HepG2 (cell line): ENCODE results near the gene KRT73. TPM values are rescaled to one million over a fixed set of nuclear protein-coding genes. Genes with fewer than 3 reads are reported as not detected.

ENCODE experiments used
- ATAC-seq: fragments of 200-7000 bp; cut with Tn5 transposase; 3 replicates; pipeline ENCODE4 v1.9.1; 2020; ENCODE audit warnings: mild to moderate bottlenecking, moderate library complexity
- BruUV-seq: library from RNA; stranded (reverse); fragments of 400-500 nt; replicated peaks from 2 replicates; lab custom pipeline; 2021; lab: Mats Ljungman, UMichigan
- CTCF ChIA-PET: fragments of 300-600 bp; formaldehyde crosslinking; extraction: SDS; loops from one replicate; lab custom pipeline; 2021; ENCODE audit warnings: low total read pairs, inconsistent platforms, low intra/inter-chr PET ratio; lab: Yijun Ruan, JAX
- POLR2A ChIA-PET: fragments of 350-600 bp; sonication (Branson Sonifier 250); formaldehyde crosslinking; loops from one replicate; lab custom pipeline; 2020; ENCODE audit warnings: antibody characterized with exemption, inconsistent platforms; lab: Yijun Ruan, JAX
- DNase-seq: peaks from one replicate; pipeline ENCODE4 v3.0.0-alpha.2; 2015; ENCODE audit warnings: low spot score
- FAIRE-seq: peaks from 3 replicates; lab custom pipeline; 2011; peaks lifted over from hg19 to GRCh38; lab: Jason Lieb, UNC
- H2AFZ ChIP-seq: one replicate; pipeline ENCODE4 v1.6.1; 2011; ENCODE audit warnings: low read length, inconsistent platforms
- H3K27ac ChIP-seq: fragments of 300-600 bp; 3 replicates; pipeline ENCODE4 v1.8.0; 2011; ENCODE audit warnings: mixed run types, mild to moderate bottlenecking, mixed read lengths, low read length, inconsistent platforms; ENCODE audit not compliant: insufficient read depth; ENCODE audit errors: extremely low read length
- H3K27me3 ChIP-seq, 2 experiments: fragments of 200-600 bp in 1 of 2; 2 replicates in 1 of 2; 3 replicates in 1 of 2; pipeline versions ENCODE4 v1.6.0 to v1.8.0; 2011; ENCODE audit warnings: low read length in 2 of 2, mild to moderate bottlenecking in 2 of 2, moderate library complexity in 2 of 2, inconsistent platforms in 1 of 2; ENCODE audit not compliant: insufficient read depth in 2 of 2, control insufficient read depth in 1 of 2
- H3K36me3 ChIP-seq, 2 experiments: fragments of 200-600 bp in 1 of 2; replicated peaks in 1 of 2; 2 replicates in 1 of 2; 3 replicates in 1 of 2; pipeline versions ENCODE4 v1.5.1 to v1.8.0; 2011; ENCODE audit warnings: low read length in 2 of 2, inconsistent platforms in 1 of 2; ENCODE audit not compliant: insufficient read depth in 2 of 2, control insufficient read depth in 1 of 2
- H3K4me1 ChIP-seq: 2 replicates; pipeline ENCODE4 v1.5.1; 2012; ENCODE audit warnings: low read length, inconsistent platforms; ENCODE audit not compliant: insufficient read depth
- H3K4me2 ChIP-seq: 2 replicates; pipeline ENCODE4 v1.6.0; 2011; ENCODE audit warnings: low read depth, low read length, inconsistent platforms
- H3K4me3 ChIP-seq, 3 experiments: fragments of 200-600 bp in 1 of 3; sonication (generic), shearing (Covaris generic) in 1 of 3; replicated peaks in 1 of 3; 2 replicates each; pipeline ENCODE4 v1.5.1; 2011 to 2016; ENCODE audit warnings: low read length in 3 of 3, inconsistent platforms in 2 of 3, low read depth in 2 of 3, mild to moderate bottlenecking in 2 of 3, control low read depth in 1 of 3, mixed read lengths in 1 of 3; ENCODE audit not compliant: insufficient read depth in 1 of 3
- H3K79me2 ChIP-seq: one replicate; pipeline ENCODE4 v1.6.1; 2011; ENCODE audit warnings: low read length, inconsistent platforms; ENCODE audit not compliant: insufficient read depth
- H3K9ac ChIP-seq: 2 replicates; pipeline ENCODE4 v1.6.0; 2011; ENCODE audit warnings: mild to moderate bottlenecking, low read depth, low read length, inconsistent platforms; ENCODE audit not compliant: insufficient read depth
- H3K9me3 ChIP-seq: 2 replicates; pipeline ENCODE4 v1.5.1; 2012; ENCODE audit warnings: mild to moderate bottlenecking, low read length
- H4K20me1 ChIP-seq: 2 replicates; pipeline ENCODE4 v1.6.0; 2011; ENCODE audit warnings: inconsistent platforms, mild to moderate bottlenecking, low read length, moderate library complexity; ENCODE audit not compliant: insufficient read depth
- CHD2 ChIP-seq: IDR thresholded peaks from 2 replicates; pipeline ENCODE4 v1.6.1; 2011; ENCODE audit warnings: low read depth, low read length, improper control_type of control experiment
- GMEB2 ChIP-seq: IDR thresholded peaks from 2 replicates; pipeline ENCODE4 v1.6.1; 2016; ENCODE audit warnings: missing biosample characterization, missing genetic modification reagents, low read depth
- HBP1 ChIP-seq: IDR thresholded peaks from 2 replicates; pipeline ENCODE4 v1.6.1; 2016; ENCODE audit warnings: low read depth, control low read depth
- MAFF ChIP-seq: IDR thresholded peaks from 2 replicates; pipeline ENCODE4 v1.6.1; 2011; ENCODE audit warnings: low read depth, low read length, improper control_type of control experiment
- MAFK ChIP-seq, 2 experiments: IDR thresholded peaks in 1 of 2; conservative IDR thresholded peaks in 1 of 2; 2 replicates each; pipeline ENCODE4 v1.6.1; 2011; ENCODE audit warnings: improper control_type of control experiment in 2 of 2, low read length in 2 of 2
- NRL ChIP-seq: sonication (generic); formaldehyde crosslinking; IDR thresholded peaks from 2 replicates; pipeline ENCODE4 v1.5.0; 2020; ENCODE audit warnings: missing genetic modification reagents, mild to moderate bottlenecking, moderate library complexity, borderline replicate concordance
- RBM39 ChIP-seq: fragments of 200-400 bp; formaldehyde crosslinking; IDR thresholded peaks from one replicate; pipeline ENCODE4 v1.6.1; 2018; ENCODE audit warnings: antibody characterized with exemption, mild to moderate bottlenecking, low read depth, low read length; ENCODE audit not compliant: poor library complexity, severe bottlenecking
- SP5 ChIP-seq: IDR thresholded peaks from 2 replicates; pipeline ENCODE4 v1.6.1; 2016; ENCODE audit warnings: low read depth, borderline replicate concordance
- THAP9 ChIP-seq: sonication (generic); formaldehyde crosslinking; IDR thresholded peaks from 2 replicates; pipeline ENCODE4; 2020; ENCODE audit warnings: missing genetic modification reagents, mild to moderate bottlenecking, borderline replicate concordance
- ZBTB42 ChIP-seq: sonication (generic); formaldehyde crosslinking; IDR thresholded peaks from 2 replicates; pipeline ENCODE4 v1.5.0; 2020; ENCODE audit warnings: mild to moderate bottlenecking, missing genetic modification reagents
- ZMYM3 ChIP-seq: sonication (generic); formaldehyde crosslinking; IDR thresholded peaks from 2 replicates; pipeline ENCODE4 v1.5.1; 2020; ENCODE audit warnings: mild to moderate bottlenecking, missing genetic modification reagents
- ZNF460 ChIP-seq: sonication (generic); formaldehyde crosslinking; IDR thresholded peaks from 2 replicates; pipeline ENCODE4 v1.5.1; 2020; ENCODE audit warnings: missing genetic modification reagents, mild to moderate bottlenecking, borderline replicate concordance
- ZNF709 ChIP-seq: sonication (generic); formaldehyde crosslinking; IDR thresholded peaks from 2 replicates; pipeline ENCODE4 v1.5.0; 2020; ENCODE audit warnings: mild to moderate bottlenecking, missing genetic modification reagents
- ZNF83 ChIP-seq: sonication (generic); formaldehyde crosslinking; IDR thresholded peaks from 2 replicates; pipeline ENCODE4 v1.4.0; 2020; ENCODE audit warnings: missing genetic modification reagents, mild to moderate bottlenecking, borderline replicate concordance
- WGBS: methylation state at CpG from one replicate; pipeline ENCODE4 v1.1.6; 2017; ENCODE audit warnings: low lambda C conversion rate; 5-methylcytosine and 5-hydroxymethylcytosine counted together
- in situ Hi-C: cut with HindIII; loops from 2 replicates; pipeline ENCODE4 v1.10.0; 2017; ENCODE audit warnings: low pct_unique_long_range_greater_than_20kb; ENCODE audit not compliant: extremely low pct_ligation_motif_present
- intact Hi-C: fragments of 100-400 bp; cut with micrococcal nuclease; formaldehyde crosslinking; loops from one replicate; pipeline ENCODE4 v1.10.0; 2022; ENCODE audit not compliant: unreplicated experiment
- polyA plus RNA-seq, 8 experiments: library from polyadenylated mRNA; depleted of rRNA in 3 of 8; stranded (reverse) in 7 of 8; unstranded in 1 of 8; fragments of >200 nt; fragmentation: Illumina TruSeq in 4 of 8; extraction: Trizol in 4 of 8; gene quantifications; 2 replicates each; pipeline versions ENCODE4 v1.2.1 to v1.2.3, GENCODE V29; 2011 to 2016; ENCODE audit warnings: low read depth in 4 of 8, missing spikeins in 1 of 8, mixed read lengths in 1 of 8; ENCODE audit not compliant: insufficient read depth in 1 of 8
- total RNA-seq, 5 experiments: library from RNA; depleted of rRNA; stranded (reverse); fragments of >200 nt; fragmentation: Illumina TruSeq; extraction: Trizol; gene quantifications; 2 replicates each; pipeline ENCODE4 v1.2.3, GENCODE V29; 2016; ENCODE audit warnings: low read depth in 1 of 5

KRT73 gene
- total and polyA plus RNA-seq, 2 of the 13 experiments (the other 11 are each of a cell fraction or from before 2014, with no cell fraction given) = not detected

- TF ChIP-seq SP5 (CRISPR knock-in tag) (no peak), THAP9 (CRISPR knock-in tag) (no peak), GMEB2 (no peak), HBP1 (CRISPR knock-in tag) (no peak), MAFK (conservative IDR thresholded peaks at IDR 0.05 in 1 of 2, IDR thresholded peaks at IDR 0.05 in 1 of 2; ENCODE audit: low read length in 2 of 2) (peak; percentile 57 to 82), CHD2 (no peak), MAFF (peak; percentile 68), RBM39 (no peak), ZMYM3 (CRISPR knock-in tag) (no peak), ZNF83 (CRISPR knock-in tag) (no peak), NRL (CRISPR knock-in tag) (no peak), ZNF460 (no peak), ZNF709 (no peak), ZBTB42 (CRISPR knock-in tag) (no peak)
- H3K27ac ChIP-seq = no peak overlapping the region
- DNase-seq (no peak), ATAC-seq (no peak), FAIRE-seq (no peak)
- no TSS peak for BruUV-seq
- ChIA-PET CTCF (no interaction called here), POLR2A (no interaction called here)
- H3K4me1 ChIP-seq = no peaks in the 10 kb centered on the region
- no peaks in the 10 kb centered on the region for H4K20me1 ChIP-seq
- no peaks in the 10 kb centered on the region for H3K36me3 ChIP-seq
- H3K4me3 ChIP-seq = no peak overlapping the region
- no peak overlapping the region for H3K4me2 ChIP-seq
- WGBS = 14% methylated on average over 4 of the region's 4 CpGs
- H2AFZ ChIP-seq = no peak overlapping the region
- H3K9ac ChIP-seq = no peak overlapping the region
- peaks cover 3 to 18% of the 10 kb centered on the region in 2 experiments; a peak in 3 of 5 replicates for H3K27me3 ChIP-seq
- in situ Hi-C loops (no loop called here), intact Hi-C loops (no loop called here)
- H3K79me2 ChIP-seq = no peaks in the 10 kb centered on the region
- no peaks in the 10 kb centered on the region for H3K9me3 ChIP-seq
Observed at GRCh38 chr12:52559979-52560378, 58.4 kb downstream of the KRT73 start.
